RWPE2 (cell line): ENCODE measurements around the gene CIB4.

ENCODE experiments used
- ATAC-seq: fragments of 200-7000 bp; cut with Tn5 transposase; 3 replicates; pipeline ENCODE4 v1.9.1; 2021; ENCODE audit warnings: low read depth
- DNase-seq: peaks from one replicate; pipeline ENCODE4 v3.0.0-alpha.2; 2020; ENCODE audit warnings: low spot score
- H3K27ac ChIP-seq: fragments of 450-650 bp; 2 replicates; pipeline ENCODE4 v1.5.1; 2017; ENCODE audit warnings: mild to moderate bottlenecking; ENCODE audit not compliant: poor library complexity, severe bottlenecking
- H3K27me3 ChIP-seq: fragments of 250-450 bp; sonication (Bioruptor Pico); 2 replicates; pipeline ENCODE4 v1.5.1; 2021; ENCODE audit warnings: mild to moderate bottlenecking, moderate library complexity; ENCODE audit not compliant: insufficient read depth, poor library complexity, severe bottlenecking
- H3K36me3 ChIP-seq: fragments of 250-450 bp; sonication (Bioruptor Pico); 2 replicates; pipeline ENCODE4 v1.5.1; 2020; ENCODE audit warnings: low read depth, mild to moderate bottlenecking, moderate library complexity
- H3K4me1 ChIP-seq: fragments of 250-450 bp; sonication (Bioruptor Pico); 2 replicates; pipeline ENCODE4 v1.5.1; 2021; ENCODE audit warnings: mild to moderate bottlenecking, moderate library complexity; ENCODE audit not compliant: insufficient read depth, poor library complexity, severe bottlenecking
- H3K4me3 ChIP-seq: fragments of 250-450 bp; sonication (Bioruptor Pico); 2 replicates; pipeline ENCODE4 v1.5.1; 2021; ENCODE audit warnings: mild to moderate bottlenecking, moderate library complexity; ENCODE audit not compliant: severe bottlenecking
- H3K9me3 ChIP-seq: fragments of 250-450 bp; sonication (Bioruptor Pico); 2 replicates; pipeline ENCODE4 v1.5.1; 2021; ENCODE audit warnings: mild to moderate bottlenecking, moderate library complexity; ENCODE audit not compliant: severe bottlenecking
- TF ChIP-seq, protein P1 (sequence below): fragments of 450-650 bp; IDR thresholded peaks from one replicate; pipeline ENCODE4 v1.5.1; 2017; ENCODE audit warnings: mild to moderate bottlenecking, moderate library complexity; ENCODE audit not compliant: poor library complexity, severe bottlenecking

CIB4 gene

DNA sequence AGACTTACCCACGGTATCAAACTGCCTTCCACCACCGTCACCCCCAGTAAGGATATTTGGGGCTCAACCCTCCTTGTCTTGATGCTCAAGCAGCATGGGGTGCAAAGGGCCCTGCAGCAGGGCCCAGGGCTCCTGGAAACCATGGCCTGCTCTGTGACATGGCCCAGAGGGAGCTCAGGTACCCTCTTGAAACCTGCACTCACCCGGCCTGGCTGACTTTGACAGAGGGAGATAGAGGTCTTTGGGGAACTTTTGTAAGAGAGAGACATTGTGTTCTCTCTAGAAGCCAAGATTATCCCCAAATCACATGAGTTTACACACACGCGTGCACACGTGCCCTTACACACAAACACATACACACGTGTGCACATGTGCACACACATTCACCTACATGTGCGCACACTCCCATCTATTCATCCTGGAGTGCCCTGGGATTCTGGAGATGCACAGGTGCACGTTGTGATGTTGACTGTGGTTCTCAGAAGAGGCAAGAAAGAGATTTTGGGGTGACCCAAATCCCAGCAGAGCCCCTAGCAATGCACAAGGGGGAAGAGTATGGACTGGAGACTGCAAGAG, 31.7 kb upstream of the CIB4 start:
- H3K27me3 ChIP-seq = no peaks in the 10 kb centered on the region
- no peaks in the 10 kb centered on the region for H3K36me3 ChIP-seq
- no peak for ATAC-seq
- H3K4me3 ChIP-seq = no peak overlapping the region
- no peaks in the 10 kb centered on the region for H3K9me3 ChIP-seq
- DNase-seq = no peak
- TF ChIP-seq, protein P1, sequence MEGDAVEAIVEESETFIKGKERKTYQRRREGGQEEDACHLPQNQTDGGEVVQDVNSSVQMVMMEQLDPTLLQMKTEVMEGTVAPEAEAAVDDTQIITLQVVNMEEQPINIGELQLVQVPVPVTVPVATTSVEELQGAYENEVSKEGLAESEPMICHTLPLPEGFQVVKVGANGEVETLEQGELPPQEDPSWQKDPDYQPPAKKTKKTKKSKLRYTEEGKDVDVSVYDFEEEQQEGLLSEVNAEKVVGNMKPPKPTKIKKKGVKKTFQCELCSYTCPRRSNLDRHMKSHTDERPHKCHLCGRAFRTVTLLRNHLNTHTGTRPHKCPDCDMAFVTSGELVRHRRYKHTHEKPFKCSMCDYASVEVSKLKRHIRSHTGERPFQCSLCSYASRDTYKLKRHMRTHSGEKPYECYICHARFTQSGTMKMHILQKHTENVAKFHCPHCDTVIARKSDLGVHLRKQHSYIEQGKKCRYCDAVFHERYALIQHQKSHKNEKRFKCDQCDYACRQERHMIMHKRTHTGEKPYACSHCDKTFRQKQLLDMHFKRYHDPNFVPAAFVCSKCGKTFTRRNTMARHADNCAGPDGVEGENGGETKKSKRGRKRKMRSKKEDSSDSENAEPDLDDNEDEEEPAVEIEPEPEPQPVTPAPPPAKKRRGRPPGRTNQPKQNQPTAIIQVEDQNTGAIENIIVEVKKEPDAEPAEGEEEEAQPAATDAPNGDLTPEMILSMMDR = no peak
- no peak overlapping the region for H3K27ac ChIP-seq
- no peaks in the 10 kb centered on the region for H3K4me1 ChIP-seq

DNA sequence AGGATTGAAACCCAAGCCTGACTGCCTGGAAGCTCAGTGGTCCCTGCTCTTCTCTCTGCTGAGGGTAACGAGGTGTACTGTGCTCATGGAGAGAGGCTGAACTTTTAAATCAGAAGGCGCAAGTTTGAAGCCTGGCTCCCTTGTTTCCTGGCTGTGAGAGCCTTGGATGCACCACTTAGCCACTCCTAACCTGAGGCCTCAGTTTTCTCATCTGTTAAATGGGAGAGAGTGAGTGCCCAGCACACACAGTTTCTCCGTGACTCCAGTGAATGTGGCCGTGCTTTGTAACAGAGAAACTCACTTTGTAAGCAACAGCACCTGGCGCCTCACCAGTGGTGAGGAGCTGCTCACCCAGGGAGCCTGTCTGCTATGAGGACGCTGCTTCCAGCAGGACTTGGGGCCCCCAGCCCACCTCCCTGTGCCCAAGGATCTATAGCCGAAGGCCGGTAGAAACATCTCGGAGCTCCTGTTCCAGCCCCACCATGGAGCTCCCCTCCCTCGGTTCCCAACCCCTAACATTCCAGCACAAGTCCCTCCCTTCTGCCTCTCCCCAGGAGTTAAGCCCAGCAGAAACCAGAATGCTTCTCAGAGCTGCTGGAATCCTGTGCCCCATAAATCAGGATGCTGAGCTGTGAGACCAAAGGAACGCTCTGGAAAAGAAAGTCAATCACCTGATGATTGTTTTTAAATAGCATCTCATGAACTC, 31.1 kb upstream of the CIB4 start:
- no peaks in the 10 kb centered on the region for H3K4me1 ChIP-seq
- DNase-seq = no peak
- no peak overlapping the region for H3K27ac ChIP-seq
- ATAC-seq = no peak
- no peaks in the 10 kb centered on the region for H3K27me3 ChIP-seq
- H3K9me3 ChIP-seq = no peaks in the 10 kb centered on the region
- H3K4me3 ChIP-seq = no peak overlapping the region
- TF ChIP-seq, protein P1 = no peak
- H3K36me3 ChIP-seq = no peaks in the 10 kb centered on the region

DNA sequence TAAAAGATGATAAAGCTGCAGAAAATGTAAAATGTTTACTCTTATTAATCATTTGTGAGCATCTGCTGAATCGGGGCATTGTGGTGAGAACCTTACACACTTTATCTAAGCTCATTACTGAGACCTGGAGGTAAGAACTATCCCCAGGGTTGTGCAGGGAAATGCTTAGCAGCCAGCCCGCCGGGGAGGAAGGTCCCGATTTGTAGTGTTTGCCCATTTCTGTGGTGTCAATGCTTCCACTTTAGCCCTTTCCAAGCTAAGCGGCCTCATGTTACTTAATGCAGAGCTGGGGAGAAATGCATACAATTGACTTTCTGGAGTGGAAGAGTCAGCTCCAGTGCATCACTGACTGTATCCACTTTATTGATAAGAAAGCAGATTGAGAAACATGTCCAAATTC, 30.5 kb upstream of the CIB4 start:
- TF ChIP-seq, protein P1 = no peak
- Histone ChIP-seq H3K27me3 (no peaks in the 10 kb centered on the region), H3K4me3 (no peak overlapping the region), H3K4me1 (no peaks in the 10 kb centered on the region), H3K27ac (no peak overlapping the region), H3K9me3 (no peaks in the 10 kb centered on the region), H3K36me3 (no peaks in the 10 kb centered on the region)
- DNase-seq (no peak), ATAC-seq (no peak)

DNA sequence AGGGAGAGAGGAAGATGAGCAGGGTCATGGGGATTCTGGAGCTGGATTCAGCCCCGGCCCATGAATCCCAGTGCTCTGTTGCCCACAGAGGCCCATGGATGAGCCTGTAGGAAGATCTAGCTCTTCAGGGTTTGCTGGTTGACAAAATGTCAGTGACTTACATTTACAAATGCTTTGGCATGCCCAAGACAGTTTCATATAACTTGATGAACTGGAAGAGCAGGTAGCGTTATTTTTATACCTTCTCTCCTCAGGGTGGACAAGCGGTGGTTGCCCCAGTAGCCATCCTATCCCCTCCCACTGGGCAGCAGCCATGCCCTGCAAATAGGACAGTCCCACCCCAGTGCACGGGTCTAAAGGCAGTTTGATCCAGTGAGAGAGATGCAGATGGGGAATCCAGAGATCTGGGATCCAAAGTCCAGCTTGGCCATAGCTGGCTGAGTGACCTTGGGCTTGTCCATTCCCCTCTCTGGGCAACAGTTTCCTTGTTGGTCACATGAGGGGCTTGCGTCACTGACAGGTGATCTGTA, 29.8 kb upstream of the CIB4 start:
- no peaks in the 10 kb centered on the region for H3K4me1 ChIP-seq
- H3K27me3 ChIP-seq = no peaks in the 10 kb centered on the region
- no peaks in the 10 kb centered on the region for H3K36me3 ChIP-seq
- no peak overlapping the region for H3K27ac ChIP-seq
- no peak overlapping the region for H3K4me3 ChIP-seq
- ATAC-seq = no peak
- no peaks in the 10 kb centered on the region for H3K9me3 ChIP-seq
- DNase-seq = no peak
- TF ChIP-seq, protein P1 = no peak

DNA sequence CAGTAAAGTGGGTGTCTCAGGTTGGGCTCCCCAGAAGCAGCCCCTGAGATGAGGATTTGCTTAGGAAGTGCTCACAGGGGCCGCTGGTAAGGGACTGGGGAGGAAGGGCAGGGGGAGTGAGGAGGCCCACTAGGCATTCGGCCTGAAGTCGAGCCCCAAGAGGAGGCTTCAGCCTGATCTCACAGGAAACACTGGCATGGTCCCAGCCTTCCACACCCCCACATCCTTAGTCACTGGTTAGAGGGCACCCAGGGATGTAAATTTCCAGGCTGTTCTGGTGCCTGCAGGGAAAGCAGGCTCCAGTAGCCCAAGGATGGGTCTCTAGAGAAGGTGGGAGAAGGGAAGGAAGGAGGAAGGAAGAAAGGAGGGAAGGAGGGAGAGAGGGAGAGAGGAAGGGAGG, 29.0 kb upstream of the CIB4 start:
- Histone ChIP-seq H3K4me1 (no peaks in the 10 kb centered on the region), H3K27ac (no peak overlapping the region), H3K36me3 (no peaks in the 10 kb centered on the region), H3K4me3 (no peak overlapping the region), H3K27me3 (no peaks in the 10 kb centered on the region), H3K9me3 (no peaks in the 10 kb centered on the region)
- ATAC-seq = peak; percentile 64; the same call in 2 of the 3 replicates
- TF ChIP-seq, protein P1 = no peak
- no peak for DNase-seq
